ENCODE measurements around the gene CARD9.

DNA sequence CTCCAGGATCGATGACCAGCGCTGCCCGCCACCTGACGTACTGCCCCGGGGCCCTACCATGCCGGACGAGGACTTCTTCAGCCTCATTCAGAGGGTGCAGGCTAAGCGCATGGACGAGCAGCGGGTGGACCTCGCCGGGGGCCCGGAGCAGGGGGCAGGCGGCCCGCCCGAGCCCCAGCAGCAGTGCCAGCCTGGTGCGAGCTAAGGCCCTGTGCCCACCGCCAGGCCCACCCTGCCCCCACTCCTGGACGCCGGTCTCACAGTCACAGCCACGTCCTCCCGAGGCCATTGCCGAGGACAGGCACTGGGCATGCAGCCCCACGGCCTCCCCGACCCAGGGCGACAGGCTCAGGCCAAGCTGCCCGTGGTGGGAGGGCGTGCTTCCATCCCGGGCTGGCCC is 15.5 kb downstream of the CARD9 start:
- TF ChIP-seq EZH2phosphoT487 (IDR thresholded peaks at IDR 0.05; ENCODE audit: insufficient read depth, low read depth): no peak
- no peak for TF ChIP-seq EZH2 (IDR thresholded peaks at IDR 0.05; ENCODE audit: insufficient read depth, poor library complexity, severe bottlenecking)
